GM21360 (cell line): ENCODE results near the gene PGGHG.

Experiments used
- ATAC-seq: cut with Tn5 transposase; IDR thresholded peaks from one replicate; pipeline ENCODE4 v1.9.1; 2021; ENCODE audit warnings: mild to moderate bottlenecking, moderate library complexity; ENCODE audit not compliant: unreplicated experiment

The PGGHG gene

GRCh38 chr11:268716-269145 lies 20.2 kb upstream of the PGGHG start:
- peak; percentile 28 for ATAC-seq

- ATAC-seq: peak; percentile 71
Observed at GRCh38 chr11:269146-269890, 19.6 kb upstream of the PGGHG start.

- no peak for ATAC-seq
Observed at GRCh38 chr11:270451-271318, 18.2 kb upstream of the PGGHG start.

- no peak for ATAC-seq
Observed at GRCh38 chr11:271319-271715, 17.6 kb upstream of the PGGHG start.

GRCh38 chr11:272195-272930 lies 16.6 kb upstream of the PGGHG start:
- ATAC-seq: no peak

- no peak for ATAC-seq
Observed at GRCh38 chr11:272931-273198, 16.1 kb upstream of the PGGHG start.

GRCh38 chr11:276219-276618 lies 12.7 kb upstream of the PGGHG start:
- ATAC-seq: no peak

GRCh38 chr11:278001-278951 lies 10.7 kb upstream of the PGGHG start, which contains the start of gene NLRP6:
Gene NLRP6 (plus strand): TSS chr11:278407. CDS start chr11:278570, 163 bp downstream.
- ATAC-seq: no peak

GRCh38 chr11:279040-279965 lies 9.6 kb upstream of the PGGHG start:
- no peak for ATAC-seq

- no peak for ATAC-seq
Observed at GRCh38 chr11:279966-280705, 8.8 kb upstream of the PGGHG start.

GRCh38 chr11:280706-281485 lies 8.0 kb upstream of the PGGHG start:
- no peak for ATAC-seq

- ATAC-seq: no peak
Observed at GRCh38 chr11:281486-282161, 7.3 kb upstream of the PGGHG start.

GRCh38 chr11:282171-282570 lies 6.8 kb upstream of the PGGHG start:
- no peak for ATAC-seq

- no peak for ATAC-seq
Observed at GRCh38 chr11:282630-283360, 6.1 kb upstream of the PGGHG start.

- no peak for ATAC-seq
Observed at GRCh38 chr11:283405-284104, 5.4 kb upstream of the PGGHG start.
